HCT116 (cell line): ENCODE data around the gene RGN. TPM values are rescaled to one million over a fixed set of nuclear protein-coding genes. Genes with fewer than 3 reads are reported as not detected.

Experiments
- ATAC-seq: fragments of 200-7000 bp; cut with Tn5 transposase; 2 replicates; pipeline ENCODE4 v1.9.1; 2020; ENCODE audit warnings: mild to moderate bottlenecking, moderate library complexity
- BruUV-seq: library from RNA; stranded (reverse); fragments of 400-500 nt; replicated peaks from 2 replicates; lab custom pipeline; 2021; lab: Mats Ljungman, UMichigan
- CTCF ChIA-PET: fragments of 300-600 bp; sonication (Branson Sonifier 250); formaldehyde crosslinking; loops from one replicate; lab custom pipeline; 2021; ENCODE audit warnings: antibody characterized with exemption; lab: Charles Lee
- POLR2A ChIA-PET: fragments of 300-600, 350-600 bp; sonication (Branson Sonifier 250); formaldehyde crosslinking; loops from one replicate; lab custom pipeline; 2021; ENCODE audit warnings: antibody characterized with exemption; lab: Charles Lee
- RAD21 ChIA-PET, 2 experiments: fragments of 300-600 bp; sonication (Branson Sonifier 250); formaldehyde crosslinking; loops; one replicate each; lab custom pipeline; 2023; ENCODE audit warnings: low total read pairs in 2 of 2; ENCODE audit not compliant: uncharacterized antibody in 2 of 2, unreplicated experiment in 2 of 2, low non-redundant PET in 1 of 2; lab: Charles Lee
- DNase-seq: peaks from one replicate; pipeline ENCODE4 v3.0.0-alpha.2; 2010; ENCODE audit warnings: low read depth, low spot score
- H2AFZ ChIP-seq: fragments of 200-600 bp; shearing (Covaris generic), sonication (generic); 2 replicates; pipeline ENCODE4 v1.6.1; 2017; ENCODE audit warnings: low read depth, mixed run types, mixed read lengths, antibody characterized with exemption, low read length; ENCODE audit not compliant: poor library complexity, severe bottlenecking
- H3K27ac ChIP-seq: 2 replicates; pipeline ENCODE4 v1.5.1; 2012; ENCODE audit warnings: low read depth, low read length
- H3K27me3 ChIP-seq: fragments of 200-600 bp; sonication (generic); 2 replicates; pipeline ENCODE4 v1.6.1; 2016; ENCODE audit warnings: mixed run types, low read length, mixed read lengths; ENCODE audit not compliant: insufficient read depth
- H3K36me3 ChIP-seq, 2 experiments: fragments of 200-500 bp in 1 of 2; fragments of 200-600 bp in 1 of 2; sonication (Bioruptor generic) in 1 of 2; sonication (generic) in 1 of 2; 2 replicates each; pipeline versions ENCODE4 v1.5.1 to v1.6.1; 2014 to 2016; ENCODE audit warnings: low read length in 2 of 2, inconsistent platforms in 1 of 2, mixed read lengths in 1 of 2, mixed run types in 1 of 2; ENCODE audit not compliant: insufficient read depth in 2 of 2, control insufficient read depth in 1 of 2
- H3K4me1 ChIP-seq, 2 experiments: fragments of 200-600 bp in 1 of 2; sonication (generic) in 1 of 2; 2 replicates each; pipeline versions ENCODE4 v1.5.1 to v1.6.1; 2012 to 2017; ENCODE audit warnings: low read length in 2 of 2, inconsistent platforms in 1 of 2, mild to moderate bottlenecking in 1 of 2, mixed read lengths in 1 of 2, mixed run types in 1 of 2, moderate library complexity in 1 of 2; ENCODE audit not compliant: insufficient read depth in 2 of 2, control insufficient read depth in 1 of 2
- H3K4me2 ChIP-seq: fragments of 200-600 bp; sonication (generic); 2 replicates; pipeline ENCODE4 v1.6.1; 2017; ENCODE audit warnings: mixed run types, low read length, mixed read lengths
- H3K4me3 ChIP-seq, 2 experiments: fragments of 200-600 bp in 1 of 2; sonication (generic) in 1 of 2; replicated peaks in 1 of 2; 2 replicates each; pipeline ENCODE4 v1.5.1; 2011 to 2016; ENCODE audit warnings: low read length in 2 of 2, control low read depth in 1 of 2, low read depth in 1 of 2, mild to moderate bottlenecking in 1 of 2, mixed read lengths in 1 of 2, mixed run types in 1 of 2
- H3K79me2 ChIP-seq: fragments of 200-600 bp; sonication (generic); 2 replicates; pipeline ENCODE4 v1.6.1; 2017; ENCODE audit warnings: mild to moderate bottlenecking, mixed run types, low read length, moderate library complexity, mixed read lengths; ENCODE audit not compliant: insufficient read depth
- H3K9ac ChIP-seq: fragments of 200-600 bp; sonication (generic); 2 replicates; pipeline ENCODE4 v1.6.1; 2016; ENCODE audit warnings: low read length, mixed read lengths
- H3K9me2 ChIP-seq: fragments of 200-600 bp; sonication (generic), shearing (Covaris generic); 2 replicates; pipeline ENCODE4 v1.6.1; 2017; ENCODE audit warnings: mixed run types, mild to moderate bottlenecking, moderate library complexity; ENCODE audit not compliant: insufficient read depth
- H3K9me3 ChIP-seq, 2 experiments: fragments of 200-500 bp in 1 of 2; fragments of 200-600 bp in 1 of 2; sonication (Bioruptor generic) in 1 of 2; sonication (generic) in 1 of 2; 2 replicates each; pipeline ENCODE4 v1.6.1; 2014 to 2017; ENCODE audit warnings: low read length in 2 of 2, mixed read lengths in 2 of 2, inconsistent platforms in 1 of 2, low read depth in 1 of 2, mild to moderate bottlenecking in 1 of 2, mixed run types in 1 of 2, moderate library complexity in 1 of 2; ENCODE audit not compliant: control insufficient read depth in 1 of 2, insufficient read depth in 1 of 2
- H4K20me1 ChIP-seq: fragments of 200-600 bp; sonication (generic), shearing (Covaris generic); 2 replicates; pipeline ENCODE4 v1.6.1; 2017; ENCODE audit warnings: mixed run types, mild to moderate bottlenecking, moderate library complexity; ENCODE audit not compliant: insufficient read depth
- CBX3 ChIP-seq: IDR thresholded peaks from 2 replicates; pipeline ENCODE4 v1.6.1; 2012; ENCODE audit warnings: low read depth
- CEBPB ChIP-seq: IDR thresholded peaks from 2 replicates; pipeline ENCODE4 v1.6.1; 2012; ENCODE audit warnings: low read depth
- CTCF ChIP-seq, 3 experiments: fragments of 200-600 bp in 1 of 3; sonication (generic) in 1 of 3; IDR thresholded peaks in 2 of 3; conservative IDR thresholded peaks in 1 of 3; 2 replicates each; pipeline ENCODE4 v1.5.1; 2012 to 2017; ENCODE audit warnings: low read depth in 2 of 3, low read length in 2 of 3, antibody characterized with exemption in 1 of 3, borderline replicate concordance in 1 of 3, control low read depth in 1 of 3, mild to moderate bottlenecking in 1 of 3, mixed read lengths in 1 of 3, mixed run types in 1 of 3, moderate library complexity in 1 of 3; ENCODE audit not compliant: insufficient read depth in 1 of 3
- ELF1 ChIP-seq: IDR thresholded peaks from 2 replicates; pipeline ENCODE4 v1.6.1; 2012; ENCODE audit warnings: low read depth, borderline replicate concordance
- EZH2phosphoT487 ChIP-seq: fragments of 200-600 bp; IDR thresholded peaks from 2 replicates; pipeline ENCODE4 v1.6.1; 2018; ENCODE audit warnings: antibody characterized with exemption, borderline replicate concordance
- FOSL1 ChIP-seq: IDR thresholded peaks from 2 replicates; pipeline ENCODE4 v1.6.1; 2012; ENCODE audit warnings: low read depth
- JUND ChIP-seq: IDR thresholded peaks from 2 replicates; pipeline ENCODE4 v1.6.1; 2012
- MAX ChIP-seq: IDR thresholded peaks from 2 replicates; pipeline ENCODE4 v1.6.1; 2012
- POLR2A ChIP-seq: IDR thresholded peaks from 2 replicates; pipeline ENCODE4 v1.7.0; 2011; ENCODE audit warnings: borderline replicate concordance; ENCODE audit not compliant: insufficient read depth, insufficient read length; ENCODE audit errors: extremely low read depth
- RAD21 ChIP-seq: IDR thresholded peaks from 2 replicates; pipeline ENCODE4 v1.6.1; 2012; ENCODE audit warnings: low read depth, mild to moderate bottlenecking
- SIN3A ChIP-seq: IDR thresholded peaks from 2 replicates; pipeline ENCODE4 v1.6.1; 2012; ENCODE audit warnings: low read depth
- SP1 ChIP-seq: IDR thresholded peaks from 2 replicates; pipeline ENCODE4 v1.6.1; 2012; ENCODE audit warnings: low read depth
- SRF ChIP-seq: IDR thresholded peaks from 2 replicates; pipeline ENCODE4 v1.6.1; 2012; ENCODE audit warnings: low read depth
- YY1 ChIP-seq: IDR thresholded peaks from 2 replicates; pipeline ENCODE4 v1.6.1; 2011; ENCODE audit warnings: low read length, low read depth, moderate library complexity, mild to moderate bottlenecking; ENCODE audit not compliant: insufficient replicate concordance; ENCODE audit errors: extremely low read depth
- ZBTB33 ChIP-seq: IDR thresholded peaks from 2 replicates; pipeline ENCODE4 v1.6.1; 2011; ENCODE audit warnings: mild to moderate bottlenecking, low read length, moderate library complexity; ENCODE audit not compliant: insufficient replicate concordance; ENCODE audit errors: extremely low read depth
- ZFX ChIP-seq: fragments of 450-650 bp; IDR thresholded peaks from 2 replicates; pipeline ENCODE4 v1.6.1; 2017
- ZNF274 ChIP-seq: fragments of 200-500 bp; sonication (Bioruptor generic); IDR thresholded peaks from 2 replicates; pipeline ENCODE4 v1.6.1; 2014; ENCODE audit warnings: mild to moderate bottlenecking, low read depth, low read length, inconsistent platforms
- intact Hi-C: fragments of 100-400 bp; cut with micrococcal nuclease; formaldehyde crosslinking; loops from 2 replicates; pipeline ENCODE4 v1.10.0; 2022
- total RNA-seq: library from RNA; stranded (reverse); gene quantifications from one replicate; pipeline ENCODE4 v1.2.1, GENCODE V29; 2021; ENCODE audit not compliant: unreplicated experiment
- TF ChIP-seq, protein P1 (sequence below): IDR thresholded peaks from 2 replicates; pipeline ENCODE4 v1.6.1; 2012

RGN gene
- total RNA-seq, 1 experiment from 2014 or later = not detected

GRCh38 chrX:47063179-47063578 is 15.1 kb upstream of the RGN start (continued):
- no peak for TF ChIP-seq CTCF (IDR thresholded peaks at IDR 0.05 in 2 of 3, conservative IDR thresholded peaks at IDR 0.05 in 1 of 3; ENCODE audit: borderline replicate concordance in 1 of 3, insufficient read depth in 1 of 3, low read depth in 2 of 3, low read length in 2 of 3)

GRCh38 chrX:47068214-47068613 is 10.0 kb upstream of the RGN start:
- H3K27me3 ChIP-seq = no peaks in the 10 kb centered on the region
- POLR2A ChIA-PET = no interaction called here
- CTCF ChIA-PET = no interaction called here
- no peaks in the 10 kb centered on the region for H4K20me1 ChIP-seq
- RAD21 ChIA-PET = no interaction called here
- H3K9ac ChIP-seq = no peak overlapping the region
- no peak overlapping the region for H3K27ac ChIP-seq
- intact Hi-C loops = no loop called here
- H3K4me3 ChIP-seq = no peak overlapping the region
- TF ChIP-seq SP1 (no peak), SRF (no peak), ZNF274 (no peak), MAX (no peak), YY1 (no peak), ZBTB33 (no peak), POLR2A (no peak), CEBPB (no peak), ZFX (no peak), JUND (no peak), CTCF (IDR thresholded peaks at IDR 0.05 in 2 of 3, conservative IDR thresholded peaks at IDR 0.05 in 1 of 3; ENCODE audit: borderline replicate concordance in 1 of 3, insufficient read depth in 1 of 3, low read depth in 2 of 3, low read length in 2 of 3) (no peak), FOSL1 (no peak), RAD21 (no peak), SIN3A (no peak), ELF1 (no peak), CBX3 (no peak), EZH2phosphoT487 (no peak)
- TF ChIP-seq, protein P1, sequence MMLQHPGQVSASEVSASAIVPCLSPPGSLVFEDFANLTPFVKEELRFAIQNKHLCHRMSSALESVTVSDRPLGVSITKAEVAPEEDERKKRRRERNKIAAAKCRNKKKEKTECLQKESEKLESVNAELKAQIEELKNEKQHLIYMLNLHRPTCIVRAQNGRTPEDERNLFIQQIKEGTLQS = no peak
- TF ChIP-seq, all 23 proteins: peak for 0
- Histone ChIP-seq H2AFZ (no peak overlapping the region), H3K4me2 (no peak overlapping the region), H3K9me3 (no peaks in the 10 kb centered on the region), H3K36me3 (no peaks in the 10 kb centered on the region), H3K4me1 (no peaks in the 10 kb centered on the region), H3K9me2 (no peaks in the 10 kb centered on the region), H3K79me2 (no peaks in the 10 kb centered on the region)
- DNase-seq (no peak), ATAC-seq (no peak)
- no TSS peak for BruUV-seq
